Measurements from ENCODE around the gene C12orf60.

The C12orf60 gene

GRCh38 chr12:14836336-14837210 is 33.1 kb downstream of the C12orf60 start:
- DNase-seq = no peak

- DNase-seq = no peak
Observed at GRCh38 chr12:14839262-14839661, 35.8 kb downstream of the C12orf60 start.

- DNase-seq = no peak
Observed at GRCh38 chr12:14840616-14841015, 37.1 kb downstream of the C12orf60 start.

- DNase-seq = no peak
Observed at GRCh38 chr12:14841761-14842160, 38.3 kb downstream of the C12orf60 start.

- DNase-seq = no peak
Observed at GRCh38 chr12:14842315-14842714, 38.8 kb downstream of the C12orf60 start.

GRCh38 chr12:14843425-14843887 is 40.0 kb downstream of the C12orf60 start, which contains the start of gene ART4:
TSS of gene ART4 (minus strand) at chr12:14843526. CDS start at chr12:14843113, 413 bp downstream.
- no peak for DNase-seq

- no peak for DNase-seq
Observed at GRCh38 chr12:14844401-14844800, 40.9 kb downstream of the C12orf60 start.

- DNase-seq = peak; percentile 61
Observed at GRCh38 chr12:14845350-14845750, 41.9 kb downstream of the C12orf60 start.

GRCh38 chr12:14846042-14846587 is 42.6 kb downstream of the C12orf60 start:
- no peak for DNase-seq

- no peak for DNase-seq
Observed at GRCh38 chr12:14846876-14847580, 43.6 kb downstream of the C12orf60 start.

GRCh38 chr12:14849661-14850060 is 46.2 kb downstream of the C12orf60 start:
- no peak for DNase-seq

- DNase-seq = no peak
Observed at GRCh38 chr12:14850929-14851663, 47.6 kb downstream of the C12orf60 start.

GRCh38 chr12:14852880-14853279 is 49.4 kb downstream of the C12orf60 start:
- DNase-seq = no peak

GRCh38 chr12:14853961-14854360 is 50.5 kb downstream of the C12orf60 start:
- no peak for DNase-seq

- no peak for DNase-seq
Observed at GRCh38 chr12:14854586-14855183, 51.2 kb downstream of the C12orf60 start.

GRCh38 chr12:14858513-14858912 is 55.0 kb downstream of the C12orf60 start:
- no peak for DNase-seq

GRCh38 chr12:14860490-14860889 is 57.0 kb downstream of the C12orf60 start:
- no peak for DNase-seq

GRCh38 chr12:14868916-14869506 is 65.5 kb downstream of the C12orf60 start:
- no peak for DNase-seq

GRCh38 chr12:14871247-14871646 is 67.8 kb downstream of the C12orf60 start:
- DNase-seq = no peak

- DNase-seq = no peak
Observed at GRCh38 chr12:14871886-14872285, 68.4 kb downstream of the C12orf60 start.

- no peak for DNase-seq
Observed at GRCh38 chr12:14873440-14874185, 70.1 kb downstream of the C12orf60 start.

Data from NCI-H345 (cell line).